Stomach (tissue), 9 donors: Measurements from ENCODE around the gene FBXL17. TPM values are rescaled to one million over a fixed set of nuclear protein-coding genes. Genes with fewer than 3 reads are reported as not detected.

ENCODE experiments used
- DNase-seq, 2 donors: peaks; one replicate each; pipeline versions ENCODE4 v3.0.0 to v3.0.0-alpha.2; 2013 to 2019
- H3K27ac ChIP-seq, 5 donors: fragments of 200-600 bp in 4 of 5; sonication (generic) in 4 of 5; one replicate each; pipeline ENCODE4 v1.5.1; 2013 to 2019; ENCODE audit warnings: mild to moderate bottlenecking in 1 of 5, moderate library complexity in 1 of 5
- H3K27me3 ChIP-seq, 3 donors: fragments of 200-600 bp; sonication (generic); one replicate each; pipeline ENCODE4 v1.5.1; 2017 to 2019; ENCODE audit warnings: mixed run types in 1 of 3
- H3K36me3 ChIP-seq, 4 donors: fragments of 200-600 bp; sonication (generic); 1 replicate in 3 of 4; 2 replicates in 1 of 4; pipeline ENCODE4 v1.5.1; 2016 to 2019
- H3K4me1 ChIP-seq, 4 donors: fragments of 200-600 bp; sonication (generic); one replicate each; pipeline ENCODE4 v1.5.1; 2016 to 2019
- H3K4me3 ChIP-seq, 4 donors: fragments of 200-600 bp; sonication (generic) in 3 of 4; one replicate each; pipeline ENCODE4 v1.5.1; 2016 to 2019; ENCODE audit warnings: mild to moderate bottlenecking in 1 of 4
- H3K9me3 ChIP-seq, 4 donors: fragments of 200-600 bp; sonication (generic); one replicate each; pipeline ENCODE4 v1.5.1; 2016 to 2019
- EP300 ChIP-seq: sonication (generic); formaldehyde crosslinking; IDR thresholded peaks from one replicate; pipeline ENCODE4 v1.6.1; 2017; ENCODE audit warnings: antibody characterized with exemption
- POLR2A ChIP-seq, 4 donors: fragments of 450-650 bp; IDR thresholded peaks; one replicate each; pipeline ENCODE4 v1.6.1; 2016; ENCODE audit warnings: antibody characterized with exemption in 4 of 4, control low read depth in 2 of 4, mild to moderate bottlenecking in 1 of 4, moderate library complexity in 1 of 4
- POLR2AphosphoS5 ChIP-seq, 3 donors: sonication (generic); formaldehyde crosslinking; IDR thresholded peaks; one replicate each; pipeline ENCODE4 v1.6.1; 2016; ENCODE audit warnings: antibody characterized with exemption in 3 of 3
- WGBS, 5 donors: extraction: QIAGEN DNeasy Blood & Tissue Kit in 3 of 5; methylation state at CpG; one replicate each; pipeline versions ENCODE4 v1.1.5 to v1.1.7; 2013 to 2018; 5-methylcytosine and 5-hydroxymethylcytosine counted together
- intact Hi-C: fragments of 100-400 bp; cut with DNase I; formaldehyde crosslinking; loops from one replicate; pipeline ENCODE4 v1.15.1; 2023; ENCODE audit warnings: low total_unique reads
- polyA plus RNA-seq, 3 donors: library from polyadenylated mRNA; stranded (reverse); fragments of 200-250 nt; gene quantifications; one replicate each; pipeline ENCODE4 v1.2.3, GENCODE V29; 2013
- total RNA-seq, 5 donors: library from RNA; depleted of rRNA; stranded (reverse); fragments of >200 nt; gene quantifications; one replicate each; pipeline versions ENCODE4 v1.1.0 to v1.2.3, GENCODE V29; 2014 to 2016
- TF ChIP-seq, protein P1 (sequence below), 7 experiments: fragments of 450-650 bp in 4 of 7; fragments of 200-600 bp in 3 of 7; sonication (generic) in 3 of 7; IDR thresholded peaks; one replicate each; pipeline ENCODE4 v1.5.1; 2016 to 2019; ENCODE audit warnings: antibody characterized with exemption in 7 of 7, control low read depth in 2 of 7, mild to moderate bottlenecking in 1 of 7
- donor health status: healthy with polysubstance abuse.
- donor health status: Bipolar disorder and iron deficiency.
- donor health status: healthy.

The FBXL17 gene
- total and polyA plus RNA-seq, 8 donors = 3.8 to 28.0 (median 14.4) TPM

- Histone ChIP-seq H3K36me3 (no peaks in the 10 kb centered on the region), H3K9me3 (no peaks in the 10 kb centered on the region), H3K27ac (no peak overlapping the region), H3K4me3 (no peak overlapping the region), H3K27me3 (no peaks in the 10 kb centered on the region), H3K4me1 (peaks cover 0 to 10% (median 0%) of the 10 kb centered on the region in 4 donors)
- intact Hi-C loops = no loop called here
- WGBS, 5 donors = 69 to 89% (median 84%) methylated on average over 5 of the region's 5 CpGs
- TF ChIP-seq EP300 (no peak), POLR2AphosphoS5 (IDR thresholded peaks at IDR 0.05) (no peak), POLR2A (IDR thresholded peaks at IDR 0.05) (no peak)
- TF ChIP-seq, protein P1, sequence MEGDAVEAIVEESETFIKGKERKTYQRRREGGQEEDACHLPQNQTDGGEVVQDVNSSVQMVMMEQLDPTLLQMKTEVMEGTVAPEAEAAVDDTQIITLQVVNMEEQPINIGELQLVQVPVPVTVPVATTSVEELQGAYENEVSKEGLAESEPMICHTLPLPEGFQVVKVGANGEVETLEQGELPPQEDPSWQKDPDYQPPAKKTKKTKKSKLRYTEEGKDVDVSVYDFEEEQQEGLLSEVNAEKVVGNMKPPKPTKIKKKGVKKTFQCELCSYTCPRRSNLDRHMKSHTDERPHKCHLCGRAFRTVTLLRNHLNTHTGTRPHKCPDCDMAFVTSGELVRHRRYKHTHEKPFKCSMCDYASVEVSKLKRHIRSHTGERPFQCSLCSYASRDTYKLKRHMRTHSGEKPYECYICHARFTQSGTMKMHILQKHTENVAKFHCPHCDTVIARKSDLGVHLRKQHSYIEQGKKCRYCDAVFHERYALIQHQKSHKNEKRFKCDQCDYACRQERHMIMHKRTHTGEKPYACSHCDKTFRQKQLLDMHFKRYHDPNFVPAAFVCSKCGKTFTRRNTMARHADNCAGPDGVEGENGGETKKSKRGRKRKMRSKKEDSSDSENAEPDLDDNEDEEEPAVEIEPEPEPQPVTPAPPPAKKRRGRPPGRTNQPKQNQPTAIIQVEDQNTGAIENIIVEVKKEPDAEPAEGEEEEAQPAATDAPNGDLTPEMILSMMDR (IDR thresholded peaks at IDR 0.05) = no peak
- no peak for DNase-seq
These were observed 466.6 kb downstream of the FBXL17 start for GRCh38 chr5:107915176-107915812.

- 86 to 95% (median 89%) methylated on average over 3 of the region's 3 CpGs for WGBS, 5 donors
- no peak overlapping the region for H3K4me3 ChIP-seq
- no peaks in the 10 kb centered on the region for H3K9me3 ChIP-seq
- H3K27ac ChIP-seq = no peak overlapping the region
- H3K4me1 ChIP-seq = peaks cover 0 to 10% (median 0%) of the 10 kb centered on the region in 4 donors
- TF ChIP-seq POLR2AphosphoS5 (IDR thresholded peaks at IDR 0.05) = no peak
- no peak for TF ChIP-seq EP300
- TF ChIP-seq, protein P1 (IDR thresholded peaks at IDR 0.05) = no peak
- no peak for TF ChIP-seq POLR2A (IDR thresholded peaks at IDR 0.05)
- no peak for DNase-seq
- H3K27me3 ChIP-seq = no peaks in the 10 kb centered on the region
- H3K36me3 ChIP-seq = no peaks in the 10 kb centered on the region
- intact Hi-C loops = no loop called here
These were observed 468.4 kb downstream of the FBXL17 start for GRCh38 chr5:107913494-107913893.

DNA sequence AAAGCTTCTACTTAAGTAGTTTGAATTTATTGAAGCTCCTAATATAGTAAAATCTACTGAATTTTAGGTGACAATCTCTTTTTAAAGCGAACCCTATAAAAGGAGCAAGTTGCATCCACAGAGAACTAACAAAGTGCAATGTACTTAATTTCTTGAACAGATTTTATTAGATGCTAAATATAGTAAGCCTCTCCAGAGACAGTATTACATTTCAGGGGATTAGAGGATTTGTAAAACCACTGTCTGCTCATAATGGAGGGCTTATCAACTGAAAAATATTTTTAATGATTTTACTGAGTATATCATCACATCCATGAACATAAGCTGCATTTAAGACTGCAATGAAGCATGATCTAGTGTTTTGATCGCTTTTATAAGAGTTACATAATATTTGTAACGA is 481.2 kb downstream of the FBXL17 start:
- intact Hi-C loops = no loop called here
- TF ChIP-seq POLR2AphosphoS5 (IDR thresholded peaks at IDR 0.05) (no peak), EP300 (no peak), POLR2A (IDR thresholded peaks at IDR 0.05) (no peak)
- TF ChIP-seq, protein P1 (IDR thresholded peaks at IDR 0.05) = no peak
- no peak overlapping the region for H3K4me3 ChIP-seq
- whole genome bisulfite sequencing, 5 donors = 90 to 96% (median 93%) methylated on average over 3 of the region's 3 CpGs
- H3K4me1 ChIP-seq = no peaks in the 10 kb centered on the region
- no peak for DNase-seq
- H3K9me3 ChIP-seq = no peaks in the 10 kb centered on the region
- H3K27me3 ChIP-seq = no peaks in the 10 kb centered on the region
- no peak overlapping the region for H3K27ac ChIP-seq
- H3K36me3 ChIP-seq = no peaks in the 10 kb centered on the region

DNA sequence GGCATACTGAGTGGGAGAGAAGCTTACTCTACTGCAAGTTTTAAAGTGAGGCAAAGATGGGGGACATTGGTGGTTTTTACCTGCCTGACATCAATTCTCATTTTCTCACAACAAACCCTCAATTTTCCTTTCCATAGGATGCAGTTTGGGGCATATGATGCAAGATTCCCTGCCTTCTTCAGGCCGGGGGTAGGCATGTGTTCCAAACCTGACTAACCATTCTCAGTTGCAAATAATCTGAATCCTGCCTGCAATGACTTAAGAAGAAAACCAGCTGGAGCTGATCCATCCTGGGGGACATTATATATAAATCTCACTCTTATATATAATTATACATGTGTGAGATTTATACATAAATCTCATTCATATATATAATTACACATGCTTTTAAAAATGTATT is 487.5 kb downstream of the FBXL17 start:
- Histone ChIP-seq H3K4me1 (no peaks in the 10 kb centered on the region), H3K27ac (no peak overlapping the region), H3K36me3 (no peaks in the 10 kb centered on the region), H3K4me3 (no peak overlapping the region), H3K27me3 (no peaks in the 10 kb centered on the region), H3K9me3 (no peaks in the 10 kb centered on the region)
- TF ChIP-seq POLR2AphosphoS5 (IDR thresholded peaks at IDR 0.05) (no peak), POLR2A (IDR thresholded peaks at IDR 0.05) (no peak), EP300 (no peak)
- TF ChIP-seq, protein P1 (IDR thresholded peaks at IDR 0.05) = no peak
- DNase-seq = no peak
- WGBS, 5 donors = 50 to 78% (median 72%) methylated on average over 1 of the region's 1 CpG
- intact Hi-C loops = no loop called here
